GM19328 (cell line): ENCODE results near the gene SSR1.
"Not testable (repeated sequence)": the region's sequence is repeated elsewhere in the genome, so short reads cannot be mapped to it uniquely, and the experiment has no call there.

Experiments
- ATAC-seq: cut with Tn5 transposase; IDR thresholded peaks from one replicate; pipeline ENCODE4 v1.9.1; 2021; ENCODE audit warnings: mild to moderate bottlenecking, moderate library complexity; ENCODE audit not compliant: unreplicated experiment

SSR1 gene

GRCh38 chr6:7283676-7284075 is 29.3 kb downstream of the SSR1 start:
- ATAC-seq = no peak

GRCh38 chr6:7282097-7282906 is 30.7 kb downstream of the SSR1 start:
- no peak for ATAC-seq

GRCh38 chr6:7276199-7276524 is 36.8 kb downstream of the SSR1 start:
- ATAC-seq = no peak

- ATAC-seq = not testable (repeated sequence)
These were observed 38.5 kb downstream of the SSR1 start for GRCh38 chr6:7274525-7274924.

GRCh38 chr6:7273709-7274108 is 39.3 kb downstream of the SSR1 start:
- no peak for ATAC-seq

- no peak for ATAC-seq
These were observed 41.8 kb downstream of the SSR1 start for GRCh38 chr6:7271205-7271534.

GRCh38 chr6:7270320-7271204 is 42.4 kb downstream of the SSR1 start:
- no peak for ATAC-seq

GRCh38 chr6:7269816-7270215 is 43.2 kb downstream of the SSR1 start:
- ATAC-seq = no peak

GRCh38 chr6:7268816-7269555 is 44.0 kb downstream of the SSR1 start:
- no peak for ATAC-seq

GRCh38 chr6:7268362-7268761 is 44.6 kb downstream of the SSR1 start:
- no peak for ATAC-seq

GRCh38 chr6:7267466-7268091 is 45.4 kb downstream of the SSR1 start:
- no peak for ATAC-seq

- no peak for ATAC-seq
These were observed 45.9 kb downstream of the SSR1 start for GRCh38 chr6:7267071-7267465.

- not testable (repeated sequence) for ATAC-seq
These were observed 47.6 kb downstream of the SSR1 start for GRCh38 chr6:7265385-7265726.

GRCh38 chr6:7264686-7265384 is 48.2 kb downstream of the SSR1 start:
- ATAC-seq = no peak

- ATAC-seq = no peak
These were observed 49.0 kb downstream of the SSR1 start for GRCh38 chr6:7264041-7264440.

- ATAC-seq = not testable (repeated sequence)
These were observed 49.5 kb downstream of the SSR1 start for GRCh38 chr6:7263519-7263805.

- no peak for ATAC-seq
These were observed 50.1 kb downstream of the SSR1 start for GRCh38 chr6:7262746-7263518.

- no peak for ATAC-seq
These were observed 51.0 kb downstream of the SSR1 start for GRCh38 chr6:7261852-7262461.

GRCh38 chr6:7261032-7261841 is 51.8 kb downstream of the SSR1 start:
- peak; percentile 57 for ATAC-seq
